Activated CD8-positive, alpha-beta memory T cell treated with anti-CD3 and anti-CD28 coated beads for 24 hours (primary cell): Measurements from ENCODE around the gene SENP6.
"Not testable (repeated sequence)": the region's sequence is repeated elsewhere in the genome, so short reads cannot be mapped to it uniquely, and the experiment has no call there.

Source experiments
- DNase-seq: peaks from one replicate; pipeline ENCODE4 v3.0.0-alpha.2; 2020

The SENP6 gene

DNA sequence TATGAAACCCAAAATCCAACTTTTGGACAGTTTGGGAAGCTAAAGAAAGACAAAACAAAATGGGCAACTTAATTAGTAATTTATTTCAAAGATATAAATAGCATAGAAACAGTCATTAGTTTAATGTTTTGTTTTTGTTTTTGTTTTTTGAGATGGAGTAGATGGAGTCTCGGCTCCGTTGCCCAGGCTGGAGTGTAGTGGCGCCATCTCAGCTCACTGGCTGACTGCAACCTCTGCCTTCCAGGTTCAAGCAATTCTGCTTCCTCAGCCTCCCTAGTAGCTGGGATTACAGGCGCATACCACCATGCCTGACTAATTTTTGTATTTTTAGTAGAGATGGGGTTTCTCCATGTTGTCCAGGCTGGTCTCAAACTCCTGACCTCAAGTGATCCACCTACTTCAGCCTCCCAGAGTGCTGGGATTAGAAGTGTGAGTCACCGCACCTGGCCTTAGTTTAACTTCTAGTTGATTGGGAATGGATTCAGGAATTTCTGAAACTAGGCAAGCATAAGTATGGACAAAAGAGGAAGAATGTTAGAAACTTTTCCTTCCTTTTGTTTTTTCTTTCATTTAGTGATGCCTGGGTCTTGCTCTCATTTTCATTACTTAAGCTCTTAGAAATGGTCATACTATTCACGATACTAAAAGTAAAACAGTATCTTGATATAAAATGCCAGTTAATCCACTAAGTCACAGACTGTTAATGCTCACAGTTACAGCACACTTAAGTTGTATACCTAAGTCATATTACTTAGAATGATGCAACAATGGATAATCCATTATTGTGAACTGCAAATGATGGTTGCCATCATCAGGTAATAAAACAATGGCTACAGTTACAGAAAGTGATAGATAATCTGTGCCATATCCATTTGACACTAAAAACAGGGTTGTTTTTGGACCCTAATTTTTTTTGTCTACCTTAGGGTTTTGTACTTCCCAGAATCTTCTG lies 8.2 kb downstream of the SENP6 start:
- DNase-seq: no peak

DNA sequence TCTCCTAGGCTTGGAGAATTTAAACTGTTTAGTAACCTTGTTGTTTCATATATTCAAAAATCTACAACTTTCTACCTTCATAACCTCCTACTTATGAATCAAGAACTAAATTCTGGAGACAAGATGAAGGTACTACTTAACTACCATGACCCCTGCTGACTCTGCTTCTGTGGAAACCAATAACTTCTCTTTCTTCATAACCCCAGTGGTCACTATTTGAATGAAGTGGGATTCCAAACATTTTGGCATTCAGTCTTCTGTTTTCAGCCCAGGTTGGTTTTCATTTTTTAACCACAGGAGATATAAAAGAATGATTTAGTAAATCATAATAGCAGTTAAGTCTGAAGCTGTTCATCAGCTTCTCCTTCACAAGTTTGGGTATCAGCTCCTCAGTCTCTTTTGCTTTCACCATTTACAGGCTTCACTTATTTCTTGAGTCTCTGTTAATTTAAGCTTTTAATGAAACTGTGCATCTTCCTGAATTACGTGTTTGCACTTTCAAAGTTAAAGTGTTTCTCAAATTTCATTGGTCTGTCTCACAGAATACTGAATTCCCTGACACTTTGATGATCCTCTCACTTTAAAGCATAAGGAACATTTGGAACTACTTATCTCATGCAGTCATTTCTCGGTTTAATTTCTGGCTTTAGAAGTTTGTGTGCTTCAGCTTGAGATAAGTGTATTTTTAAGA lies 9.5 kb downstream of the SENP6 start:
- no peak for DNase-seq

DNA sequence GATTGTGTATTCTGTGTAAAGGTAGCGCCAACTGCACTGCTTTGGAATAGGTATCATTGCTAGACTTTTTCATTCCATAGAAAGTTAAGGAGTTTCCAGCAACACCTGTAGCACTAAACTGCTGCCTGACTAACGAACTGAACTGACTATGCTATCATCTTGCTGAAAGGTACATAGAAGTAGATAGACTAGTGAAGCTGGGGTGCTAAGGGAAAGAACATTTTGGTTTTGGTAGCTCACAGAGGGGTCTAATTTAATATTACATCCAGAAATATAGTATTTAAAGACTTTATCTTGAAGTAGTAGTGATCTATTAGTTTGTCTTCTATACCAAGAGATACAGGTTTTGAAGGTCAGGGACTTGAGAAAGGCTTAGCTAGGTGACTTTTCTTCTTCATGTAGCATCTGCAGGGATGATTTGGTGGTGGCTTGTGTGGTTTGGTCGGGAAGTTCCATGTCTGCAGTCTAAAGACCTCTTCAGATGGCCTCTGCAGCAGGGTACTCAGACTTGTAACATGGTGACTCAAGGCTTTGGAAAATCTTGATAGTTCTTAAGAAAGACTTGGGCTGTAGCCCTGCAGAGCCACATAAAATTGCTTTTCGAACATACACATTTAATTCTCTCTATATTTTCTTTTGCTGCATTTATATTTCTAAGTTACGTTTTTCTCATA lies 10.2 kb downstream of the SENP6 start:
- DNase-seq: no peak

DNA sequence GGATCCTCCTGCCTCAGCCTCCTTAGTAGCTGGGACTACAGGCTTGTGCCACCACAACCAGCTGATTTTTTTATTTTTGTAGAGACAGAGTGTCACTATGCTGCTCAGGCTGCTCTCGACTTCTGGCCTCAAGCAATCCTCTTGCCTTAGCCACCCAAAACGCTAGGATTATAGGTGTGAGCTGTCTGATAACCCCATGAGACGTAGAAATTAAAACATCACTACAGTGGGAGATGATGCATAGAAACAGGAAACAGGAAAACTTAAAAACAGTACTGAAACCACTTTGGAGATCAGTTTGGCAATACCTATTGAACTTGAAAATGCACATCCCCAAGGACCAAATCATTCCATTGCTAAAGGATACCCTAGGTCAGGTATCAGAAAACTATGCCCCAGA lies 10.8 kb downstream of the SENP6 start:
- no peak for DNase-seq

GRCh38 chr6:75613056-75613501 lies 11.4 kb downstream of the SENP6 start:
- no peak for DNase-seq

- DNase-seq: no peak
These were observed 16.8 kb downstream of the SENP6 start for GRCh38 chr6:75618437-75618836.

DNA sequence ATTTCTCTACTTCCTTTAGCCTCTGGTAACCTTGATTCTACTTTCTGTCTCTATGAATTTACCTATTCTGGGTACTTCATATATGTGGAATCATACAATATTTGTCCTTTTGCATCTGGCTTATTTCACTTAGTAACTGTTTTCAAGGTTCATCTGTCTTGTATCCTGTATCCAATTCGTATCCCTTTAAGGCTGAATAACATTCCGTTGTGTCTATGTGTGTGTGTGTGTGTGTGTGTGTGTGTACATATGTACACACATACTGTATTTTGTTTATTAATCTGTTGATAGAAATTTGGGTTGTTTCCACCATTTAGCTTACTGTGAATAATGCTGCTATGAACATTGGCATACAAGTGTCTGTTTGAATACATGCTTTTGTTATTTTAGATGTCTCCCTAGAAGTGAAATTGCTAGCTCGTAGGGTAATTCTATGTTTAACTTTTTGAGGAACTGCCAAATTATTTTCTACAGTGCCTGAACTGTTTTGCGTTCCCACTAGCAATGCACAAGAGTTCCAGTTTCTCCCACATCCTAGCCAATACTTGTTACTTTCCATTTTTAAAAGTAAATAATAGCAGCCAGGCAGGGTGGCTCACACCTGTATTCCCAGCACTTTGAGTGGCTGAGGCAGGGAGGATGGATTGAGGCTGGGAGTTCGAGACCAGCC lies 17.7 kb downstream of the SENP6 start:
- DNase-seq: no peak

DNA sequence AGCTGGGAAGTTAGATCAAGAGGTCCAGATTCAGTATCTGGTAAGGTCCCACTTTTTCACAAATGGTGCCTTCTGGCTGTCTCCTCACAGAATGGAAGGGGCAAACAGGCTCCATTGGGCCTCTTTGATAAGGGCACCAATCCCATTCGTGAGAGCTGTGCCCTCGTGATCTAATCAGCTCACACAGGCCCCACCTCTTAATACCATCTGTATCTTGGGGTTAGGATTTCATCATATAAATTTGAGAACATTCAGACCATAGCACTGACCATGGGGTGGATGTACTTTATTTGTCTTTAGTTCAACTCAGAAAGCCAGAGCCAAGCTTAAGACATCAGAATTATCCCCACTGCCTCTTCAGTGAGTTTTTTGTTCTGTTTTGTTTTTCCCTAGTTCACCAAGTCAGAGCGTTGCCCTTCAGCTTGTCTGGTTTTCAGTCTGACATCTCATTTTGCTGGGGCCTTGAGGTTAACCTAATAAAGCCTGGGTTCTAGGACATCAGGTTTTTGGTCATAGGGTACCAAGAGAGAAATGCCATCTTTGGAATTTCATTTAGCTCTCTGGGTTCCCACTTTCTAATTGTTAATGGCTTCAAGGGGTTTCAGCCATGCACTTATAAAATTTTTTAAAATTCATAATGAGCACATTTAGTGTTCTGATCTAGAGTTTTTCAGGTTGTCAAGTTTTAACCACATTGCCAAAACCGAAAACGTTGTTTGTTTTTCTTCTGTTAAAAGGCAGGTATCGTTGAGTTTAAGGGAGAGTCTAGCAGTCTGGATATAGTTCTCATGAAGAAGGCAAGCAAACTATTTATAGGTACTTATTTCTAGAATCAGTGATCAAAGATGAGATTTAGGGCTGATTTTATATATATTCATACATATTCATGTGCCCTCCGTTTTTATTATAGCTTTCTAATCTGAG lies 19.0 kb downstream of the SENP6 start:
- DNase-seq: no peak

DNA sequence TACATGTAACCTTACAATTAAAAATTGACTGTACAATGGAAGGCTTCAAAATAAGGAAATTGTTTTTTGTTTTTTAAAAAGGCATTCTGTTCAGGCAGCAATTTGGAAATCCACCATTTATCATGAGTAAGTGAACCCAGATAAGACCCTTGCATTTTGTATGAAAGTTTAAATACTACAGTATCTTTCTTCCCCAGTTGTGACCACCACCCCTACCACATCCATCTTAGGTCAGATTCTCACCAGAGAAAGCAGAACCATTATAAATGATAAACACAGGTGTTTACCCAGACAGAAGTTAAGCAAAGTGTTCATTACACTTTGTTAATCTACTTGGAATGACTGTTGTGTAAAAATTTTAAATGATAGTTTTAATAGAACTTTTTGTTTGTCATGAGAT lies 20.2 kb downstream of the SENP6 start:
- no peak for DNase-seq

DNA sequence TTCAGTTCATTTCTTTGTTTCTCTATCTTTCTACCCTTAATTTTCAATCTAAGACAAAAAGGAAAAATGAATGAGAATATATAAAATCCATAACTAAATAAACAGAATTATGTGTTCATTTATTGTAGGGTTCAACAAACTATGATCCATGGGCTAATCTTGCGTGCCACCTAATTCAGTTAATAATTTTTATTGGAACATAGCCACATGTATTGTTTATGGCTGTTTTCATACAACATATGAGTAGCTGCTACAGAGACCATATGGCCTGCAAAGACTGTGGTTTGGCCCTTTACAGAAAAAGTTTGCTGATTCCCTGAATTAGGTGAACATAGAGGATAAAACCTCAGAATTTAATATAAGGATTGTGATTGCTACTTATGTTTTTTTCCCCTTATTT lies 21.8 kb downstream of the SENP6 start:
- no peak for DNase-seq

- DNase-seq: no peak
These were observed 22.7 kb downstream of the SENP6 start for GRCh38 chr6:75624335-75624734.

DNA sequence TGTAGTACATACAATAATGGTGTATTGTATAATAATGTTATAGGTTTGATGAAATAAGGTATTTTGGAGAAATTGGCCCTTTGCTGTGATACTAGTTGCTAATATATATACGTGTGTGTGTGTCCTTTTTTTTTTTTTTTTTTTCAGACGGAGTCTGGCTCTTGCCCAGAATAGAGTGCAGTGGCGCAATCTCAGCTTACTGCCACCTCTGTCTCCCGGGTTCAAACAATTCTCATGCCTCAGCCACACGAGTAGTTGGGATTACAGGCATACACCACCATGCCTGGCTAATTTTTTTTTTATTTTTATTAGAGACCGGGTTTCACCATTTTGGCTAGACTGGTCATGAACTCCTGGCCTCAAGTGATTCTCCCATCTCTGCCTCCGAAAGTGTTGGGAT lies 23.3 kb downstream of the SENP6 start:
- no peak for DNase-seq

GRCh38 chr6:75626561-75626960 lies 24.9 kb downstream of the SENP6 start:
- no peak for DNase-seq

GRCh38 chr6:75627708-75628107 lies 26.0 kb downstream of the SENP6 start:
- not testable (repeated sequence) for DNase-seq

DNA sequence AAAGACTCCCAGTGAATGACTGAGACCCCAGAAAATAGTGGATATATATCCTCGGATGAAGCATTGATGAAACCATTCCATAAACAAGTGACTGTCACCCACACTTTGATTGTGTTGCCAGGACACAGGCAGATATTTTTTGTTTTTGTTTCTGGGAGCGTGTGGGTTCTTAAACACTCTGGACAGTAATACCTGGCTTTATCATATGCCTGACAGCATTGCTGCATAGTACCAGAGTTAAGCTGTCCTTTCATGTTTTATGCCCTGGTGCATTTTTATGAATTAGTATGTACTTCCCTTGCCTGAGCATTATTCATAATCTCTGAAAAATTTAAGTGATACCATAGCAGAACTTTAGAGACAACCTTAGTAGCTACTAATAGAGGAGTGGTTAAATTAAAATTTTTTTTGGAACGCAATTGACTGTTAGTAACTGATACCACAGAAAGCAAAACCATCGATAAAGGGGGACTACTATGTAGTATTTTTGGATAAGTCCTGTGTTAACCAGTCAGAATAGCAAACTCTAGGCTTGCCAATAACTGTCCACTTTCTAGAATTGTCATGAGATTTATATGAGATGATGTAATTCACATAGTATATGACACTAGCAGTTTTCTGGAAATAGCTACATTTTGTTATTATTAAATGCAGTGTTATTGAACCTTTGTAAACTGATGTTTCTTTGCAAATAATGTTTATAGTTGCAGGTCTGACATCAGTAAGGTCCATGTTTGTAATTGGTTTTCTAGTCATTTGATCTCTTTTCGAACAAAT lies 30.4 kb downstream of the SENP6 start:
- DNase-seq: no peak

- no peak for DNase-seq
These were observed 31.4 kb downstream of the SENP6 start for GRCh38 chr6:75633045-75633444.

- DNase-seq: no peak
These were observed 40.6 kb downstream of the SENP6 start for GRCh38 chr6:75642311-75642710.

GRCh38 chr6:75643173-75643572 lies 41.5 kb downstream of the SENP6 start:
- no peak for DNase-seq

- DNase-seq: no peak
These were observed 54.8 kb downstream of the SENP6 start for GRCh38 chr6:75656479-75656878.

DNA sequence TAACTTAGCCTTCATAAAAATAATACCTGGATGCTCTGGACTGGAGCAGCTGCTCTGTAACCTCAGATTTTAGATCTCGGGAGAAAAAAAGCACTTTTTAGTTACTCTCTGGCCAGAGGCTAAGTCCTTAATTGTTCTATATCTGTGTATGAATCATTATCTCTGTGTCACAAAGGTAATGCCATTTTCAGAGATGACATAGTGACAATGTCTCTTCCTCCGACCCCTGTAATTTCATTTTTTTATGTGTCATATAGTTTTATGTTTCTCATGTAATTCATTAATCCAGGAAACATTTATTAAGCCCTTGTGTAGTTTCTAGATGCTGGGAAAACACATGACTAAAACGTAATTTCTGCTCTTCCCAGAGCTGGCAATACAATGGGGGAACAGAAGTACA lies 55.6 kb downstream of the SENP6 start:
- DNase-seq: no peak

GRCh38 chr6:75666592-75666991 lies 64.9 kb downstream of the SENP6 start:
- no peak for DNase-seq
